CD4-positive, alpha-beta T cell treated with Interleukin-2 at 100 ng/mL for 4 hours (primary cell): ENCODE data around the gene CCNI2.
"Not testable (repeated sequence)": the region's sequence is repeated elsewhere in the genome, so short reads cannot be mapped to it uniquely, and the experiment has no call there.

Experiments
- DNase-seq: peaks from one replicate; pipeline ENCODE4 v3.0.0-alpha.2; 2020; ENCODE audit warnings: low spot score

Gene CCNI2

DNA sequence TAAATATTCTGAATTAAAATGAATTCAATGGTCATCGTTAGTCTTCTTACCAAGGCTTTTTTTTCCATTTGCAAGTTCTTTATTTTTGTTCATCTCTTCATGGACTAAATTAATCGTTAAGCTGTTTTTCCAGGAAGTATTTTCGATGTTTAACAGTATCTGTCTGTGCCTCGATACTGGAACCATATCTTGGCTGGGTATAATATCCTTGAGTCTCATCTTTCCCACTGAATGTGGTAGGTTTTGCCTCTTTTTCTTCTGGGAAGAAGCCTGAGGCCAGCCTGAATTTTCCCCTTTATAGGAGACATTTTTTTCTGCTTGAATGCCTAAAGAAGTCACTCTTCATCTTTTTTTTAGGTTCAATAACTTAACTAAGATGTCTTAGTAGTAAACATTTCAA lies 33.8 kb downstream of the CCNI2 start:
- DNase-seq = no peak

DNA sequence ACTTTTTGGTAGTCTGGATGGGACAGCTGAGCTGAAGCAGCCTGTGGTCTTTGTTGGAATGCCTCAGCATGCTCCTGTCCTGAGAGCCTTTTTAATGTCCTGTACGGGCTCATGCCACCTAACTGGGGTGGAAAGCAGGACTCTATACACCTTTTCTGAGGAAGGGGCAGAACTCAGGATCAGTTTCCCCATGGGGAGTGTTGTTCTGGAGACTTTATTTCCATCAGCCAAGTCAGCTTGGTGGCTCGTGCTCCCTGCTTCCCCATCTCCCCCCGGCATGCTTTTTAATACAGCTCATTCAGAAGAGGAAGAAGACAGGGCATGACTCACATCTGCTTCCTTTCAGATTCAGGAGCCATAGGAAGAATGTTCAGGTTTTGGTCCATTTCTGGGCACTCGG lies 34.9 kb downstream of the CCNI2 start:
- DNase-seq = no peak

DNA sequence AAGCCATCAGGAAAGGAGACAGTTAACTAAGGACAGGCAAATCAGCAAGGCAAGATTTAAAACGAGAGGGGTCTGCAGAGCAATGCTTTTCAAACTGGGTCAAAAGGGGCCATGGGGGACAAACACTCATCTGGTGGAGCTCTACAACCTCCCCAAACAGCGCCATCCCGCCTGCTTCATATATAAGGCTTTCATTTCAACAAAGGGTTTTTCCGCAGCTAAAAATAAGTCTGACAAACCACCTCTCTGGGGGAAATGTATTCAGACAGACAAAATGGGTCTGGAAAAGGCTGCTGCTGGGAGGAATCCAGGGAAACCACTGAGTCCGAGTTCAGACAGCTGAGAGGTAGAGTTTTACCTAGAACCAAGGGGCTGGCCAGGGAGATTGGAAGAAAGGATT lies 38.1 kb downstream of the CCNI2 start:
- no peak for DNase-seq

DNA sequence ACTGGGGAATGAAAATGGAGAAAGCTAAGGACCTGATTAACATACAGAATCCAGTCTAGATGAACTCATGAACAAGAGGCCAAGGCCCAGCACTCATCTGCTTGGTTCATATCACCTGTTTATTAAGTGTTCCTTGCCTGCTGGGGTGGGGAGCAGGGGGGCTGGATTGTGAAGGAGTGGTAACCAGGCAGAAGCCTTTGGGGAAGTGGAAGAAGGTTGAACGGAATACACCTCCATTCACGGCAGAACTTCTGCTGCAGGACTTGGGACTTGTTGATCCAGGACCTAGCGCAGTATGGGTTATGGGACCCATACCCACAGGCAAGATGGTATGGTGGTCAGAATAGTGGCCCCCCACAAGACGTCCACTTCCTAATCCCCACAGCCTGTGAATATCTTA lies 38.6 kb downstream of the CCNI2 start:
- DNase-seq = no peak

DNA sequence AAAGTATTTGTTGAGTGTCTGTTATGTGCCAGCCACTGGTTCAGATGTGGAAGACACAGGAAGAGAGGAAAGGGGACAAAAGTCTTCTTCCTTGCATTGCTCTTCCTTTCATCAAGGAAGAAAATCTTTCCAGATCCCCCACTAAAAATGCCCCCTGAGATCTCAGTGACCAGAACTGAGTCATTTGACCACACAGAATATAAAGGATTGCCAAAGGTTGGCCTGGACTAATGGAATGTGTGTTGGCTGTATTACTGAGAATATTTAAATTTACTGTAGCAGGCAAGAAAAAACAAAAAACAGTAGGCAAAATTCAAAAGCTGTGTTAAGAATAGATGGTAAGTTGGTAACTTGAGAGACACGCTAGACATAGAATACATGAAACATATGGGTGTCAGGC lies 39.9 kb downstream of the CCNI2 start:
- no peak for DNase-seq

DNA sequence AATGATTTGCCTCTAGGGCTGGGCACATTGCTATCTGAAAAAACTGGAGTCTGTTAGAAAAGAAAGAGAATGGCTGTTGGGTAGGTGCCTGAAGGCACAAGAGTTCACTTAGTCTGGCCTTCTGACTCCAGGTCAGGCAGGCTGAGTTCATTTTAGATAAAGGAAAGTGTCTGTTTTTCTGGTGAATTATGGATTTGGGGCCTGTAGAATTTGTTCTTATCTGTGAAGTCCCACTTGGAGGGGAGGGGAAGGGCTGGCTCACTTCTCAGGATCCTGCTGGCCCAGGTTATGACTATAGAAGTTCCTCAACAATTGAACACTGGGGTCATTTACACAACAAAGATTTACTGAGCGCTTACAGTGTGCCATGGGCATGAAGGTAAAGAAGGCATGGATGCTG lies 41.3 kb downstream of the CCNI2 start:
- DNase-seq = no peak

DNA sequence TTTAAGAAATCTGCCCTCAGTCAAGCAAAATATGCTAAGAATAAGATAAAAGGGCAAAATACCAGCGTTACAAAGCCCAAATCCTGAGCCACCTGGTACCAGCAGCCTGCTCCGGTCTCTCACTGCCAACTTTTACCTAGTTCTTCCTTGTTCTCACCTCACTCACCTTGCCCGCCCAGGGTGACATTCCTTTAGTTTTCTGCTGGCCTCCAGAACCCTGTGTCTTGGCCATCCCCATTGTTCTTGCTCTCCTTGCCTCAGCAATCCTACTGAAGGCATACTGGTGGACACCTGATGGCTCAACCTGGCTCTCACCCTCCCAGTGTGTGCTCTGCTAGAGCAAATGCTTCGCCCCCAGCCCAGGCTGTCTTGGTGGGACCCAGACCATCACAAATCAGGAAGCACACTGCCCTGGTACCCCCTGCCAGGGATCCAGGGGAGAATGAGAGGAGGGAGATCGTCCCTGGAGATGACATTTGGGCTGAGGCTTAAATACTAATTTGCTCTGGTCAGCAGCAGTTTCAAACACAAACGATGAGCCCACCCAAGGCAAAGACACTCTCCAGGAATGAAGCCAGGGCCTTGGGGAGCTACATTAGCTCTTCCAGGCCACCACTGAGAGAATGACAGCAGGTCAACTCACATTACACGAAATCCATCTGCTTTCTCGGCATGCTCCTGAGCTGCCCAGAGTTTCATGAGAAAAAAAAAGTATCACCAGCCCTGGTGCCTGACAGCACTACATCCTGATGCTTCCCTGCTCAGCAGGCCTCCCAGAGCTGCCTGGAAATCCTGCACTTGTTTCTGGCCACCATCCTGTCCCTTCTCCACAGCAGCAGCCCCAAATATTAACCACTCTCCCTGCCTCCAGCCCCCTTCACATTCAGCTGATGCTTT lies 42.0 kb downstream of the CCNI2 start:
- DNase-seq = no peak

DNA sequence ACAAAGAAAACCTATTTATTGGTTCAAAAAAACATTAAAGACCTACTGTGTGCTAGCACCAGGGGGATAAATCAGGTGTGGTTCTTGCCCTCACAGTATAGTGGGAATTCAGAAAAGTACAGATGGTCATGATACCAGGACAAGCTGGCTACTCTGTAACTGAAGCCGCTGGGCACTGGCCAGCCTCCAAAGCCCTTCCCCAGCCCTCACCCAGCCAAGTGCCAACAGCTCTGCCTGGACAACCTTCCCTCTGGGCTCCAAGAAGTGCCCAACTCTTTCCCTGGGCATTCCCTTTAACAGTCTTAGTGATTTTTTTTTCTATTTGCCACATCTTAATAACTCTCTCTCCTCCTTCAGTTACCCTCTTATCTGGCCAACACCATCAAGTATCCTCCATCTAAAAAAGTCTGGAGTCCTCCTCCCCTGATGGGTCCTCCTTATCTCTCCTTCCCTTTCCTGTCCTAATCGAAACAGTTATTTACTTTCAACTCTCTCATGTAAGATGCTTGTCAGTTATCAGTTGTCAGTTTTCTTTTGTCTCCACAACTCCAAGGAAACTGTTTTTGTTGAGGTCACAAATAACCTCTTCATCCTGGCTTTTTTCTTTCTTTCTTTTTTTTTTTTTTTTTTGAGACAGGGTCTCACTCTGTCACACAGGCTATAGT lies 43.1 kb downstream of the CCNI2 start:
- no peak for DNase-seq

DNA sequence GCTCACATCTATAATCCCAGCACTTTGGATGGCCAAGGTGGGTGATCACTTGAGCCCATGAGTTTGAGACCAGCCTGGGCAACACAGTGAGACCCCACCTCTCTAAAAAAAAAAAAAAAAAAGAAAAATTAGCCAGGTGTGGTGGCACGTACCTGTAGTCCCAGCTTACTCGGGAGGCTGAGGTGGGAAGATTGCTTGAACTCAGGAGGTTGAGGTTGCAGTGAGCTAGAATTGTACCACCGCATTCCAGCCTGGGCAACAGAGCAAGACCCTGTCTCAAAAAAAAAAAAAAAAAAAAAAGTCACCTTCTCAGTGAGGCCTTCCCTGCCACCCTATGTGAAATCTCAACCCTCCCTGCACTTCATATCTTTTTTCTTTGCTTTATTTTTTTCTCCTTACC lies 43.8 kb downstream of the CCNI2 start:
- DNase-seq = no peak

DNA sequence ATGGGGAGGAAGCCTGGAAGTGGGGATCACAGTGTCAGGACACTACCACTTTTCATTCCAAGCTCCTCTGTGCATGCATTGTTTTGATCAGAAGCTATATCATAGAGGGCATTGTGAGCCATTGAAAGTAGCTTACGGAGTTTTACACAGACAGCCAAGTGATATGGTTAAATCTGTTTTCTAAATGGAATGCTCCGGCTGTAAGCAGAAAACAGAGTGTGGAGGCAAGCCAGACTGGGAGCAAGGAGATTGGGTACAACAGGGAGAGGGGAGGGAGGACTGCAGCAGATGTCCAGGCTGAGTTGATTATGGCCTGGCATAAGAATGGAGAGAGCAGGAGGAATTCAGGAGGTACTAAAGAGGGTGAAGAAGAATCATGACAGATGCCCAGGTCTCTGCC lies 50.4 kb downstream of the CCNI2 start:
- DNase-seq = no peak

DNA sequence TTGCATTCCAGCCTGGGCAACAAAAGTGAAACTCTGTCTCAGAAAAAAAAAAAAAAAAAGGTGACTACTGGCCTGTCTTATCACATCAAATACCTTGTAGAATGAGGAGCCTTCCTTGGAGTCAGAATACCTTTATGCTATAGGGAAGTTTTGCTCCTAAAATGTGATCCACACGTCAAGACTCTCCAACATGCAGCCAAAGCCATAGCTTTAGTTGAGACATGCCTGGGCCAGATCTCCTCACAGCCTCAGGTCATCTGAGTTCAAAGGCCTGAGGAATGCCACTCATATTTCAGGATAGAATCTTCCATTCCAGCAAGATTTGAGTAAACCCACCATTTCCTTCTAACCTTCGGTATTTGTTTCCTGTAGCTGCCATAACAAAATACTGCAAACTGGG lies 52.2 kb downstream of the CCNI2 start:
- DNase-seq = no peak

DNA sequence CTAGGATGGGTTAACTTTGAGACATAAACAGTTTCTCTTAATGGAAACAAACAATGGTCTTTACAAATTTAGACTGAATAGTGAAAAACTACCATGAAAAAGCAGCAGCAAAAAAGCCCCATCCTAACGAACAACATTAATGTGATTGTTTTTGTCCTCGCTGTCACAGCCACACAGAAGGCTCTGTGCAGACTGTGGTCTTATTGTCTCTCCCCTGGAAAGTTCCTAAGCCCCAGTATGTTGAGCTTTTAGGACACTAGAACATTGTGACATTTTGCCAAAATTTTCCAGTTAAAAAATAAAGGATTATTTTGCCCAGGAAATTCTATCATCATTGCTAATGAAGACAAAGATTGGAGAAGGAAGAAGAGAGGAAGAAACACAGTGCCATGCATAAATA lies 53.3 kb downstream of the CCNI2 start:
- DNase-seq = no peak

DNA sequence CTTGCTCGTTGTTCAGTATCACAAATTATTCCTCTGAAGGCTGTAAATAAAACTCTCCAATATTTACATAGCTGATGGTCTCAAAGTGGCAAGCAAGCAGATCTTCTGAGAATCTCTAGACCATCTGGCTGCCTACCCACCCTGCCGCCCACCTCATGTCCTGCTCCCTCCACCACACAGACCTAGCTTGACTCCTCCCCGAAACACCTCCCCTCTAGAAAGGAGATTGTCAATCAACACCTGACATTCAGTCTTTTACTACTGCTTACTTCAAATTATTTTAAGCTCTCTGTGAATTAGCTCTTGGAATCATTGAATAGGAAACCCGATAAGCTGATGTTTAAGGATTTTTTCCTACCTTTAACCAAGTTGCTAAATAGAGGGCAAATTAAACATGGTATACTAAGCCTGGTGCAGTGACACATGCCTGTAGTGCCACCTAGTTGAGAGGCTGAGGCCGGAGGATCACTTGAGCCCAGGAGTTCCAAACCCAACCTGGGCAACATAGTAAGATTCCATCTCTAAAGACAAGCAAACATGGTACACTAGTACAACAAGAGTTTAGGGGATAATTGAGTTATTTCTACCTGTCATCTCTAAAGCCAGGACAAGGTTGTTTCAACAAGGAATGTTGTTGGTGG lies 54.9 kb downstream of the CCNI2 start:
- no peak for DNase-seq

DNA sequence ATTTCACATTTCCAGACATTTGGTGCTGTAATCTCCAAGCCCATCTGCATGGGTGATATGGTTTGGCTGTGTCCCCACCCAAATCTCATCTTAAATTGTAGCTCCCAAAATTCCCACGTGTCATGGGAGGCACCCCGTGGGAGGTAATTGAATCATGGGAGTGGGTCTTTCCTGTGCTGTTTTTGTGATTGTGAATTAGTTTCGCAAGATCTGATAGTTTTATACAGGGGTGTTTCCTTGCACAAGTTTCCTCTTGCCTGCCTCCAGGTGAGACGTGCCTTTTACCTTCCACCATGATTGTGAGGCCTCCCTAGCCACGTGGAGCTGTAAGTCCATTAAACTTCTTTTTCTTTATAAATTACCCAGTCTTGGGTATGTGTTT lies 55.5 kb downstream of the CCNI2 start:
- not testable (repeated sequence) for DNase-seq
